Measurements from ENCODE around the gene ZMYND8. TPM values are rescaled to one million over a fixed set of nuclear protein-coding genes. Genes with fewer than 3 reads are reported as not detected.

ZMYND8 gene
- total RNA-seq, 4 donors from 2014 or later, result 33.3 to 46.7 (median 39.2) TPM

- TF ChIP-seq, protein P1, sequence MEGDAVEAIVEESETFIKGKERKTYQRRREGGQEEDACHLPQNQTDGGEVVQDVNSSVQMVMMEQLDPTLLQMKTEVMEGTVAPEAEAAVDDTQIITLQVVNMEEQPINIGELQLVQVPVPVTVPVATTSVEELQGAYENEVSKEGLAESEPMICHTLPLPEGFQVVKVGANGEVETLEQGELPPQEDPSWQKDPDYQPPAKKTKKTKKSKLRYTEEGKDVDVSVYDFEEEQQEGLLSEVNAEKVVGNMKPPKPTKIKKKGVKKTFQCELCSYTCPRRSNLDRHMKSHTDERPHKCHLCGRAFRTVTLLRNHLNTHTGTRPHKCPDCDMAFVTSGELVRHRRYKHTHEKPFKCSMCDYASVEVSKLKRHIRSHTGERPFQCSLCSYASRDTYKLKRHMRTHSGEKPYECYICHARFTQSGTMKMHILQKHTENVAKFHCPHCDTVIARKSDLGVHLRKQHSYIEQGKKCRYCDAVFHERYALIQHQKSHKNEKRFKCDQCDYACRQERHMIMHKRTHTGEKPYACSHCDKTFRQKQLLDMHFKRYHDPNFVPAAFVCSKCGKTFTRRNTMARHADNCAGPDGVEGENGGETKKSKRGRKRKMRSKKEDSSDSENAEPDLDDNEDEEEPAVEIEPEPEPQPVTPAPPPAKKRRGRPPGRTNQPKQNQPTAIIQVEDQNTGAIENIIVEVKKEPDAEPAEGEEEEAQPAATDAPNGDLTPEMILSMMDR (IDR thresholded peaks at IDR 0.05; ENCODE audit: low read depth), result no peak
Measured at GRCh38 chr20:47287609-47288144, 68.8 kb downstream of the ZMYND8 start.

DNA sequence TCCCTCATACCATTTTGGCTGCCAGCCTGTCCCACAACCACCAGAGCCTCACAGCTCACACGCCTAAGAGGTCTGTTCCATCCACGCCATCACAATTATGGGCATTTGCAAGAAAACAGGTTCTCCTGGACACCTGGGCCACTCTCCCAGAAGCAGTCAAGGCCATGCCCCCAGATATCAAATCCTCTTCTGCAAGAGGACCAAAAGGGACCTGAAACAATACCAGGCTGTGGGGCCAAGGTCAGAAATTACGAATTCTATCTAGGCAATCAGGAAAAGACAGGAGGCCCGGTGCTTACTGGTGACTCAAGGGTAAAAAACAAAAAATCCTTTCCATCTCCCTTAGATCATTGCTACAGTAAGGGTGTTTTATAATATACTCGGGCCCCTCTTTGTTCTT lies 69.8 kb downstream of the ZMYND8 start:
- TF ChIP-seq, protein P1 (IDR thresholded peaks at IDR 0.05; ENCODE audit: low read depth), result no peak

GRCh38 chr20:47285189-47285588 lies 71.3 kb downstream of the ZMYND8 start:
- TF ChIP-seq, protein P1 (IDR thresholded peaks at IDR 0.05; ENCODE audit: low read depth), result no peak

GRCh38 chr20:47284373-47284772 lies 72.1 kb downstream of the ZMYND8 start:
- TF ChIP-seq, protein P1 (IDR thresholded peaks at IDR 0.05; ENCODE audit: low read depth), result no peak

DNA sequence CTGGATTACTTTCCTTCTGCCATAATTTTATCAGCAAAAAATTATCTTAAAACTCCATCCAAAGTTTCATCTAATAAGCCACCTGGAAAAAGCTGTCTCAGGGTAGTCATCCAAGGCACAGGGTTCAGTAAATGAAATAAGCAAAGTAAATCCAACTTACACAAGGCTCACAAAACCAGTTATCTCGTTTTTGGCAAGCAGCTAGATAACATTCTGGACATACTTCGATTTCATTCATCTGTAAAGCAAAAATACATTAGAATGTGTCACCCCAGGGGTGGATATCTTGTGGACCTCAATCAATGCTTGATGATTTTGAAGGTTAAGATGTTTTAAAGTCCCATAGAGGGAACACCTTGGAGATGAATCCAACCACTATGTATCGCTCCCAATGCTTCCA lies 73.1 kb downstream of the ZMYND8 start:
- TF ChIP-seq, protein P1 (IDR thresholded peaks at IDR 0.05; ENCODE audit: low read depth), result no peak

DNA sequence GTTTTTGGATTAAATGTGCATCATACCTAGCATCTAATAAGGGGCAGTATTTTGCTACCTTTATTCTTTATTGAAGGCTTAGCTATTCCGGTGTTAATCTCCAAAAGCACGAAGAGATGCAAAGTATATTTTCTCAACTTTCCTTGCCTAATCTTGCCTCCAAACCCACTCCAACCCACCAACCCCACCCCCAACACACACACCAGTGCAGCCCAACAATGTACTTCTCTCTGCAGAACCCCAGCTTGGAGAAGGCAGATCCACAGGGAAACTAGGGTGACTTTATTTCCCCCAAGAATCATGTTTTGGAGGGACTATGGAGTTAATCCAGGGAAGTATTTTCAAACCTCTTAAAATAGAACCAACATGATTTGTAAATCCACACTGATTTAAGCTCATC lies 73.6 kb downstream of the ZMYND8 start:
- TF ChIP-seq, protein P1 (IDR thresholded peaks at IDR 0.05; ENCODE audit: low read depth), result no peak

DNA sequence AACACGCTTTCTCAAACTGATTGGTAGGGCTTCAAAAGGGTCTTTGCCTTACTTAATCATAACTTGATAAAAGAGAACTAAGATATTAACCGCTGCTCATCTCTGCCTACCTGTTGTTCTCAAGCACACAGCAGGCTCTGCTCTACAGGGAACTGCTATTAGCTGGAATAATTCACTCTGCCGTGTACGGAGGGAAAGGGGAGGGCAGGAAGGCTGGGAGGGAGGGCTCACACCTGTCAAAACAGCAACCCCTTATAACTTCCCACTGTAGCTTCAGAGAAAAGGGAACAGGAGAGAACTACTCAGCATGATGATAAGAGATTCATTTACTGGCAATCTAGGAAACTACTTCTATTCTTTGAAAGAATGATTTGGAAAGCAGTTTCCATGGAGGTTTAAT lies 75.1 kb downstream of the ZMYND8 start:
- TF ChIP-seq, protein P1 (IDR thresholded peaks at IDR 0.05; ENCODE audit: low read depth), result no peak
